Endothelial cell of umbilical vein (primary cell): Measurements from ENCODE around the gene RAB37.

Experiments
- CTCF ChIP-seq, 2 donors: IDR thresholded peaks; 1 replicate in 1 of 2; 2 replicates in 1 of 2; pipeline ENCODE4 v1.5.1; 2011; ENCODE audit warnings: low read length in 2 of 2, mild to moderate bottlenecking in 2 of 2, moderate library complexity in 2 of 2, control low read depth in 1 of 2, inconsistent platforms in 1 of 2, low read depth in 1 of 2; ENCODE audit not compliant: insufficient read depth in 1 of 2; ENCODE audit errors: extremely low read depth in 1 of 2
- EZH2 ChIP-seq: IDR thresholded peaks from 2 replicates; pipeline ENCODE4 v1.6.1; 2012; ENCODE audit warnings: borderline replicate concordance, low read depth, mild to moderate bottlenecking, moderate library complexity, low read length, inconsistent platforms; ENCODE audit not compliant: severe bottlenecking
- FOS ChIP-seq: IDR thresholded peaks from 2 replicates; pipeline ENCODE4 v1.6.1; 2011; ENCODE audit warnings: mild to moderate bottlenecking, low read length, moderate library complexity, borderline replicate concordance; ENCODE audit not compliant: insufficient read depth
- GATA2 ChIP-seq: IDR thresholded peaks from 2 replicates; pipeline ENCODE4 v1.7.0; 2011; ENCODE audit warnings: low read depth, mild to moderate bottlenecking, moderate library complexity, mixed read lengths, low read length; ENCODE audit not compliant: insufficient read length, insufficient read depth
- JUN ChIP-seq: IDR thresholded peaks from 2 replicates; pipeline ENCODE4 v1.6.1; 2011; ENCODE audit warnings: borderline replicate concordance, low read depth; ENCODE audit not compliant: insufficient read length, insufficient read depth
- MAX ChIP-seq: IDR thresholded peaks from 2 replicates; pipeline ENCODE4 v1.6.1; 2011; ENCODE audit not compliant: insufficient read depth, insufficient read length
- POLR2A ChIP-seq: IDR thresholded peaks from 2 replicates; pipeline ENCODE4 v1.6.1; 2012; ENCODE audit warnings: low read depth, mild to moderate bottlenecking, control low read depth, low read length
- POLR2AphosphoS5 ChIP-seq: IDR thresholded peaks from 2 replicates; pipeline ENCODE4 v1.6.1; 2012; ENCODE audit warnings: low read depth, mild to moderate bottlenecking, control low read depth, low read length, moderate library complexity; ENCODE audit not compliant: insufficient read depth

- TF ChIP-seq CTCF (IDR thresholded peaks at IDR 0.05; ENCODE audit: extremely low read depth in 1 of 2, insufficient read depth in 1 of 2, low read depth in 1 of 2, low read length in 2 of 2) (no peak), MAX (no peak), FOS (no peak), EZH2 (no peak), POLR2AphosphoS5 (no peak), POLR2A (no peak), JUN (no peak), GATA2 (no peak)
These were observed 41.4 kb upstream of the RAB37 start for GRCh38 chr17:74695629-74696028.
